ENCODE measurements around the gene MAIP1. TPM values are rescaled to one million over a fixed set of nuclear protein-coding genes. Genes with fewer than 3 reads are reported as not detected.
"Not testable (repeated sequence)": the region's sequence is repeated elsewhere in the genome, so short reads cannot be mapped to it uniquely, and the experiment has no call there.

Gene MAIP1, protein sequence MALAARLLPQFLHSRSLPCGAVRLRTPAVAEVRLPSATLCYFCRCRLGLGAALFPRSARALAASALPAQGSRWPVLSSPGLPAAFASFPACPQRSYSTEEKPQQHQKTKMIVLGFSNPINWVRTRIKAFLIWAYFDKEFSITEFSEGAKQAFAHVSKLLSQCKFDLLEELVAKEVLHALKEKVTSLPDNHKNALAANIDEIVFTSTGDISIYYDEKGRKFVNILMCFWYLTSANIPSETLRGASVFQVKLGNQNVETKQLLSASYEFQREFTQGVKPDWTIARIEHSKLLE
- 18.0 TPM for polyA plus RNA-seq

DNA sequence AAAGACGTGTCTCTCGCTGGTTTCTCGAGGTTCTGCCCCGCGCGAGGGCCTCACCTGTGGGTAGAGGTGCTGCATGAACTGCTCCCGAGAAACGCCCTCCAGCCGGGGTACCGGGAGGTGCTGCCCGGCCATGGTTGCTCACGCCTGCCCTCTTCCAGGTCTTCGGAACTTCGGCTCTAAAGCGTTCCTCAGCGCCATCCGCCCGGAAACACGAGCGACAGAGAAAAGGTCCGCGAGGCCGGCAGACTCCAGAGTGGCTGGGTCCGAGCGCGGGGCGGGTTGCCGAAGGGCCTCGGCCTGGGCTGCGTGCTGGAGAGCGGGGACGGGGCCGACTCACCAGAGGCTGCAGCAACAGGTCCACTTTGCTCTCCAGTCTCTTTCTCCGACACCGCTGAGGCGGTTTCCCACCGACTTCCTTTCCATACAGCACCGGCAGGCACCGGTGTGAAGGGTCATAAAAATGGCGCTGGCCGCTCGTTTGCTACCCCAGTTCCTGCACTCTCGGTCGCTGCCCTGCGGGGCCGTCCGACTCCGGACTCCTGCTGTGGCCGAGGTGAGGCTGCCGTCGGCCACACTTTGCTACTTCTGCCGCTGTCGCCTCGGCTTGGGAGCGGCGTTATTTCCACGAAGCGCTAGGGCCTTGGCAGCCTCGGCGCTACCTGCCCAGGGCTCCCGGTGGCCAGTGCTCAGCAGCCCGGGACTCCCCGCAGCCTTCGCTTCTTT lies at the start of gene MAIP1, which contains the start of gene TYW5:
Gene MAIP1 (plus strand): TSS at position 244 of the 723 bp plus-strand sequence. CDS start 217 bp downstream, at position 461.
Gene TYW5 (minus strand): TSS at position 153 of the 723 bp plus-strand sequence. CDS start 21 bp downstream, at position 132.
- peaks cover 28 to 40% (median 31%) of the 10 kb centered on the region in 3 donors for H3K4me1 Mint-ChIP-seq
- peak within 1 kb of the TSS; percentile 87 to 93 (median 92) for H3K27ac Mint-ChIP-seq
- no peaks in the 10 kb centered on the region for H3K36me3 Mint-ChIP-seq
- H3K27me3 Mint-ChIP-seq: no peaks in the 10 kb centered on the region
- peak within 1 kb of the TSS; percentile 97 to 100 (median 98) for H3K4me3 Mint-ChIP-seq
- no peaks in the 10 kb centered on the region for H3K9me3 Mint-ChIP-seq

DNA sequence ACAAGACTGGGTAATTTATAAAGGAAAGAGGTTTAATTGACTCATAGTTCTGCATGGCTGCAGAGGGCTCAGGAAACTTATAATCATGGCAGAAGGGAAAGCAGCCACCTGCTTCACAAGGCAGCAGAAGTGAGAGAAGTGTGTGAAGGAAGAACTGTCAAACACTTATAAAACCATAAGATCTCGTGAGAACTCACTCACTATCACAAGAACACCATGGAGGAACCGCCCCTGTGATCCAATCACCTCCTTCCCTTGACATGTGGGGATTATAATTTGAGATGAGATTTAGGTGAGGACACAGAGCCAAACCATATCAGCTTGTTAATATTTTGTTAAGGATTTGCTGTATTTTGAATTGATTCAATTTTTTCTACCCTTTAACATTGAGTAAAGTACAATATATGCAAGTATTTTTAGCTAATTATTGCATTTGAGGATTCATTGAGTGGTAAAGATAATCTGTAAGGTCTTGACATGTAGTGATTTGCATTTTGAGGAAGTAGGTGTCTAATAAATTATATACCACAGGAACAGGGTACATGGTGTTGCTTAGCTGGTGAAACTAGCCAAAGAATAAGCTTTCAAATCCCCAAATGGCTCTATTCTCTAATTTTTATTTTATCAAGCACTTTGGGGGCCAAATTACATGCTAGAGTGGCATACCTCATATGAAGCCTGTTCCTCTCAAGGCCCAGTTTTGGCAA lies 48.2 kb upstream of the MAIP1 start:
- Mint-ChIP-seq H3K9me3 (no peaks in the 10 kb centered on the region), H3K27ac (no peak overlapping the region), H3K4me1 (peaks cover 13 to 17% (median 16%) of the 10 kb centered on the region in 3 donors), H3K36me3 (no peaks in the 10 kb centered on the region), H3K4me3 (peak overlapping the region in 1 of 4 donors; percentile 8), H3K27me3 (no peaks in the 10 kb centered on the region)

DNA sequence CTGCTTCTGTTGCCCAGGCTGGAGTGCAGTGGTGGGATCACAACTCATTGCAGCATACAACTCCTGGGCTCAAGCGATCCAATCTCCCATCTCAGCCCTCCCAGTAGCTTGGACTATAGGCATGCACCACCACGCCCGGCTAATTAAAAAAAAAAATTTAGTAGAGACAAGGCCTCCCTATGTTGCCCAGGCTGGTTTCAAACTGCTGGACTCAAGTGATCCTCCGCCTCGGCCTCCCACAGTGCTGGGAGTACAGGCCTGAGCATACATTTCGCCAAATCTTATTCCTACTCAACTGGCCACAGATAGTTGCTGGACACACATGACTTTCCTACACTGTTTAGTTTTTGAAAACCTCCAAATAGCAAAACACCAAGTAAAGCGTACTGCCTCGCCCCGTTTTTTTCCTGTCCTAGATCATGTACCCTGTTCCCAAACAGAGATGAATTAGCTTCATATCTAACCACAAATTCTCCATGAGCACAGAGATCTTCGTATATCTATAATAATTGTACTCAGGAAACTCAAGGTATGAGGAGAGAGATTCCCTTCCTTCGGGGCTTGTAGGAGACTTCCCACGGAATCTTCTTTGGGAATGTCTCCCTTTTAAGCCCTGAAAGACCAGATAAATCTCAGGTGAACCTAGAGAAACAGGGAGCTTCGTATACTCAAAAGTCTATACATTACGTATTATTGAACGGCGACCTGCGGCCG lies 44.9 kb upstream of the MAIP1 start:
- Mint-ChIP-seq H3K27me3 (no peaks in the 10 kb centered on the region), H3K36me3 (no peaks in the 10 kb centered on the region)

DNA sequence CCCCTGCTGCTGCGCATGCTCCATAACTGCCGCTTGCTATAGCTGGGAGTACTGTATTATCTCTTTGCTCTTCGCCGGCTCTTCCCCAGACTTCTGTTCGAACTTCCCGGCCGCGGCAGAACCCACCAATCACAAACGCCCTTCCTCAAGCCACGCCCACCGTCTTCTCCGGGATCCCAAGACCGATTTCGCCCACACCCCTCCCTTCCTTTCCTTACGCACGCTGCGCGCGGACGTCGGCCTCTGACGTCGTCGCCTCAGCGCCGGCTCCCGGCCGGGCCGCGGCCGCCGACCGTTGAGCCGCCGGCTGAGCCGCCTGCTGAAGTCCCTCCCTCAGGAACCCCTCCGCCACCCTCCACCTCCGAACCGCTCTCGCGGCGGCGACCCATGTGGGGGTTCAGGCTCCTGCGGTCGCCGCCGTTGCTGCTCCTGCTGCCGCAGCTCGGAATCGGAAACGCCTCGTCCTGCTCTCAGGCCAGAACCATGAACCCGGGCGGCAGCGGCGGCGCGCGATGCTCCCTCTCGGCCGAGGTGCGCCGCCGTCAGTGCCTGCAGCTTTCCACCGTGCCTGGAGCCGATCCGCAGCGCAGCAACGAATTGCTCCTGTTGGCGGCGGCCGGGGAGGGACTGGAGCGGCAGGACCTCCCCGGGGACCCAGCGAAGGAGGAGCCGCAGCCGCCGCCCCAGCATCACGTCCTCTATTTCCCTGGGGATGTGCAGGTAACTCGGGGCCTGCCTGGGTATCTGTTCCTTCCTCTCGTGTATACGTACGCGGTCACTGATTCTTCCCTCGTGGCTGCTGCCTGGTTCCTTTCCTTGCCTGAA lies 44.1 kb upstream of the MAIP1 start, which contains the start of gene C2orf69:
Gene C2orf69 (plus strand): TSS at position 242 of the 825 bp plus-strand sequence. CDS start 146 bp downstream, at position 388.
- Mint-ChIP-seq H3K27ac (peak within 1 kb of the TSS; percentile 82 to 99 (median 99)), H3K9me3 (no peaks in the 10 kb centered on the region)

More for the DNA sequence above, 44.9 kb upstream of the MAIP1 start:
- Mint-ChIP-seq H3K4me3 (peak overlapping the region; percentile 89 to 99 (median 96)), H3K9me3 (no peaks in the 10 kb centered on the region), H3K27ac (peak overlapping the region; percentile 82 to 99 (median 99)), H3K4me1 (peaks cover 28 to 37% (median 32%) of the 10 kb centered on the region in 3 donors)

DNA sequence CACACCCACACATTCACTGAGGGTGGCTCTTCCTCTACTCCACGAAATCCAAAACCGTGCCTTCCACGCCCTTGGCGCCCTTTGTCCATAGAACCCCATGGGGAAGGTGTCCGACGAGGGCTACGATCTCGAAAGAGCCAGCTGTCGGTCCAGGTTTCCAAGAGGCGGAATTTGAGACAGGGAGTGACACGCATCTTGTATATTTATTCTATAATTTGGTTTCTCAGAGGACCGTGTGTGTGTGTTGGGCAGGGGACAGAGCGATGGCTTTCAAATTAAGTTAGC lies 43.6 kb upstream of the MAIP1 start:
- peaks cover 31 to 39% (median 34%) of the 10 kb centered on the region in 3 donors for H3K4me1 Mint-ChIP-seq
- H3K27me3 Mint-ChIP-seq: no peaks in the 10 kb centered on the region
- H3K36me3 Mint-ChIP-seq: peaks cover 3% of the 10 kb centered on the region
- peak overlapping the region; percentile 89 to 99 (median 96) for H3K4me3 Mint-ChIP-seq
- peak overlapping the region; percentile 82 to 99 (median 99) for H3K27ac Mint-ChIP-seq
- no peaks in the 10 kb centered on the region for H3K9me3 Mint-ChIP-seq

More for the DNA sequence above, 44.1 kb upstream of the MAIP1 start, which contains the start of gene C2orf69:
- peaks cover 28 to 37% (median 35%) of the 10 kb centered on the region in 3 donors for H3K4me1 Mint-ChIP-seq
- H3K36me3 Mint-ChIP-seq: peaks cover 2% of the 10 kb centered on the region
- H3K27me3 Mint-ChIP-seq: no peaks in the 10 kb centered on the region
- peak within 1 kb of the TSS; percentile 89 to 99 (median 96) for H3K4me3 Mint-ChIP-seq

DNA sequence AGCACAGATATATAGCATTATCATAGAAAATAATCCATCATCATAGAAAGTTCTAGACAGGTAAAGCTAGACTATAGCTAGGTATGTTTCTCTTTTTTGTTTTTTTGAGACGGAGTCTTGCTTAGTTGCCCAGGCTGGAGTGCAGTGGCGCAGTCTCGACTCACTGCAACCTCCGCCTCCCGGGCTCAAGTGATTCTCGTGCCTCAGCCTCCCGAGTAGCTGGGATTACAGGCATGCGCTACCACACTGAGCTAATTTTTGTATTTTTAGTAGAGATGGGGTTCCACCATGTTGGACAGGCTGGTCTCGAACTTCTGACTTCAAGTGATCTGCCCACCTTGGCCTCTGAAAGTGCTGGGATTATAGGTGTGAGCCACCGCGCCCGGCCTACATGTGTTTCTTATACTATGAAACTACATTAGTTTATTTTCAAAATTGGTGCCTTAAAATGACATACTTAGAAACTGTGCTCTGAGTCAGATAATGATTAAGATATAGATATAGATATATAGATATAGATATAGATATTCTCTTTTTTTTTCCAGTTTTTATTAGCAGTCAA lies 42.7 kb upstream of the MAIP1 start:
- not testable (repeated sequence) for H3K9me3 Mint-ChIP-seq, H3K27me3 Mint-ChIP-seq, H3K27ac Mint-ChIP-seq, H3K36me3 Mint-ChIP-seq
- H3K4me1 Mint-ChIP-seq: peaks cover 29 to 35% (median 31%) of the 10 kb centered on the region in 3 donors
- peak overlapping the region; percentile 42 to 96 (median 82) for H3K4me3 Mint-ChIP-seq

DNA sequence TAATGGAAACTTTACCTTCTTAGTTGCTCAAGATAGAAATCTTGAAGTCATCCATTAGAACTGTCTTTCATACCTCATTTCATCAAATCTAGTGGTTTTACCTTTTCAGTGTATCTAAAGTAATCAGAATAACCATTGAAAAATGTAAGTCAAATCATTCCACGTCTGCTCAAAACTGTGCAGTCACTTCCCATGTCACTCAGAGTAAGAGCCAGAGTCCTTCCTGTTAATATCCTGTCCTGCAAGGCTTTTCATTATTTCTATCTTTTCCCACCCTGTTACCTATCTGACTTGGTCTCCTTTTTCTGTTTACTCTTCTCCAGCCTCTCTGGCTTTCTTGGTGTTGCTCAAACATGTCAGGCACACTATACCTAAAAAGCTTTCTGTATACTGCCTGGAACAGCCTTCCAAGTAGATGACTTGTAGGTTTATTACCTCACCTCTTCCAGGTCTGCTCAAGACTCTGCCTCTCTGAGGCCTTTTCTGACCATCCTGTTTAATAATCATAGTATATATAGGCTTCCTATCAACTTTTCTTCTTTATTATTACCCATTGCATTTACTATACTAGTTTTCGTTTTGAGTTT lies 40.9 kb upstream of the MAIP1 start:
- peaks cover 29 to 34% (median 31%) of the 10 kb centered on the region in 3 donors for H3K4me1 Mint-ChIP-seq
- peak overlapping the region in 3 of 4 donors; percentile 0 to 74 (median 3) for H3K4me3 Mint-ChIP-seq
- H3K9me3 Mint-ChIP-seq: no peaks in the 10 kb centered on the region
- peak overlapping the region in 1 of 3 donors; percentile 50 for H3K27ac Mint-ChIP-seq
- H3K36me3 Mint-ChIP-seq: peaks cover 7% of the 10 kb centered on the region
- H3K27me3 Mint-ChIP-seq: no peaks in the 10 kb centered on the region

DNA sequence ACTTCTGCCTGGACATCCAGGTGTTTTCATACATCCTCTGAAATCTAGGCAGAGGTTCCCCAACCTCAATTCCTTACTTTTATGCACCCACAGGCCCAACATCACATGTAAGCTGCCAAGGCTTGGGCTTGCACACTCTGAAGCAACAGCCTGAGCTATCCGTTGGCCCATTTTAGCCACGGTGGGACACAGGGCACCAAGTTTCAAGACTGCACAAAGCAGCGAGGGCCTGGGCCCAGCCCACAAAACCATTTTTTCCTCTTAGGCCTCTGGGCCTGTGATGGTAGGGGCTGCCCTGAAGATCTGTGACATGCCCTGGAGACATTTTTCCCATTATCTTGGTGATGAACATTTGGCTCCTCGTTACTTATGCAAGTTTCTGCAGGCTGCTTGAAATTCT lies 38.4 kb upstream of the MAIP1 start:
- no peak overlapping the region for H3K4me3 Mint-ChIP-seq

DNA sequence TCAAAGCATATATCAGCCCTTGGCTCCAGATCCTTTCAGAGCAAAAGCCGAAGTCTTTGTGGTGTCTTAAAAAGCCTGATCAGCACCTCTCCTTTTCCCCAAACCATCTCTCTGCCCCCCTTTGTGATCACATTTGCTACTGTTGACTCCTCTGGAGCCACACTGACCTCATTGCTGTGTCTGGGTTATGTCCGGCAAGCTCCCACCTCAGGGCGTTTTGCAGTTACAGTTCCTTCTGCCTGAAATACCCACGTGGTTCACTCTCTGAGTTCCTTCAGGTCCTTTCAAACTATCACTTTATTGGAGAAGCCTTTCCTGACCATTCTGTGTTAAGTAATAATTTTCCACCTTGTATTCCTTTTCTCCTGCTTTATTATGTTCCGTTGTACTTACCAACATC lies 32.5 kb upstream of the MAIP1 start:
- Mint-ChIP-seq H3K27me3 (no peaks in the 10 kb centered on the region), H3K9me3 (no peaks in the 10 kb centered on the region), H3K4me3 (peak overlapping the region in 1 of 4 donors; percentile 22), H3K4me1 (peaks cover 0 to 10% (median 10%) of the 10 kb centered on the region in 3 donors), H3K27ac (peak overlapping the region in 2 of 3 donors; percentile 53 to 65), H3K36me3 (peaks cover 10% of the 10 kb centered on the region)

More for the DNA sequence above, 38.4 kb upstream of the MAIP1 start:
- no peaks in the 10 kb centered on the region for H3K9me3 Mint-ChIP-seq
- no peaks in the 10 kb centered on the region for H3K27me3 Mint-ChIP-seq
- peaks cover 9% of the 10 kb centered on the region for H3K36me3 Mint-ChIP-seq
- H3K4me1 Mint-ChIP-seq: peaks cover 20 to 27% (median 23%) of the 10 kb centered on the region in 3 donors
- no peak overlapping the region for H3K27ac Mint-ChIP-seq

DNA sequence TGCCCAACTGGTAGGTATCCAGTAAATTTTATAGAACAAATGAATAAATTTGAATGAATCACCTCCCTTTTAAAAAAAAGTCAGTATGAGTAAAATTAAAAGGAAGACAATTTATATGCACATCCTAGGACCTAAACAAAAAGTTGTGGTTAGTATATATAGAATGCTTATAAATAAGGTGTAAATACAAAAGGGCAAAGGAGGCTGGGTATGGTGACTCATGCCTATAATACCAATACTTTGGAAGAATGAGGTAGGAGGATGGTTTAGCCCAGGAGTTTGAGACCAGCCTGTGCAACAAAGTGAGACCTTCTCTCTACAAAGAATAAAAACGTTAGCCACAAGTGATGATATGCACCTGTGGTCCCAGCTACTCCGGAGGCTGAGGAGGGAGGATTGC lies 31.5 kb upstream of the MAIP1 start:
- Mint-ChIP-seq H3K4me3 (no peak overlapping the region), H3K4me1 (peaks cover 4 to 13% (median 8%) of the 10 kb centered on the region in 3 donors), H3K27me3 (no peaks in the 10 kb centered on the region), H3K9me3 (no peaks in the 10 kb centered on the region), H3K36me3 (peaks cover 6% of the 10 kb centered on the region), H3K27ac (no peak overlapping the region)

DNA sequence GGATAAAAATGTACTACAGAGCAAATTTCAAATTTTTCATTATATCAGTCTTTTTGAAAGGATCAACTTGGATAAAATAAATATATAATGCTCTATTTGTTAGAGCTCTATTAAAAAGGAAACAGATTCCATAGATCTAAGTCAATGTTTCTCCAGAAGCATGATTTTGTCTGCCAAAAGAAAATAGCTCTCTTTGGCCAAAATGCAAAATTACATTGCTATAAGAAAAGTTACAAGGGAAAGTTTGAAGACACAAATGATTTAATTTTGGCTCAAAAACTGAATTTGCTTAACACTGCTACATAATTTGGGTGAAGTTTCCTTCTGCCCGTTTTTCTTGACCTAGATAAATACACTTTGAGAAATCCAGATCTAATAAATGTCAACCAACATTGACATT lies 28.6 kb upstream of the MAIP1 start:
- H3K4me1 Mint-ChIP-seq: peaks cover 4 to 13% (median 6%) of the 10 kb centered on the region in 3 donors
- H3K27me3 Mint-ChIP-seq: no peaks in the 10 kb centered on the region
- H3K4me3 Mint-ChIP-seq: no peak overlapping the region
- no peaks in the 10 kb centered on the region for H3K9me3 Mint-ChIP-seq
- H3K36me3 Mint-ChIP-seq: peaks cover 4% of the 10 kb centered on the region
- no peak overlapping the region for H3K27ac Mint-ChIP-seq

DNA sequence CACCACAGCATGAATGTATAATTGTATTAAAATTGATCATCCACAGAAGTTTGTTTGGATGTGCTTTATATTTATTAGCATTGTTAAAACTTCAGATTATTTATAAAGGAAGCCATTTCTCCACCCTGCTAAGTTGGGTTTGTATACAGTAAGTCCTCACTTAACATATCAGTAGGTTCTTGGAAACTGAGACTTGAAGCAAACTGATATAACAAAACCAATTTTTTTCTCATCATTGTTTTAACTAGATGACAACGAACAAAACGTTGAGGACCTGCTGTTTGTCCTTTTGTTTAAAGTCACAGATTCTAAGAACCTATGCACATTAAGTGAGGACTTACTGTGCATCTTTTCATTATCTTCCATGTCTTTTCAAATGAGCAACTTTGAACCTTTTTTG lies 27.2 kb upstream of the MAIP1 start:
- Mint-ChIP-seq H3K4me1 (peaks cover 2 to 10% (median 4%) of the 10 kb centered on the region in 3 donors), H3K4me3 (no peak overlapping the region), H3K27me3 (no peaks in the 10 kb centered on the region), H3K27ac (no peak overlapping the region), H3K36me3 (peaks cover 4% of the 10 kb centered on the region), H3K9me3 (no peaks in the 10 kb centered on the region)

DNA sequence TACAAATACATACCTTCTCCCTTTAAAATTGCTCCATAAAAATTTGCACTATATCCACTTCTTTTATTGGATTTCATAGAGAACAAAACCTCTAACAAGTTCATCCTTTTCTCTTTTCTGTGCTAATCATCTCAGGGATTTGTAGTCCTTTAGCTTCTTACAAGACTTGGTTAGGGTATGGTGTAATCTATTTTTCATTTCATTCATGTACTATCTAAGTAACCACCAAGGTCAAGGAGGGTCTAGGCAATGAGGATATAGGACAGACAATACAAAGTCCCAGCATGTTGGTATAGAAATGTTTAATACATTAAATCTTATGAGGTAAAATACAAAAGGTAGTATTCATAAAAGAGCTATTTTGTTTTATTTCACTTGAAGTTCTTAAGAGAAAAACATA lies 26.8 kb upstream of the MAIP1 start:
- no peak overlapping the region for H3K27ac Mint-ChIP-seq
- peaks cover 4% of the 10 kb centered on the region for H3K36me3 Mint-ChIP-seq
- H3K9me3 Mint-ChIP-seq: no peaks in the 10 kb centered on the region
- no peaks in the 10 kb centered on the region for H3K27me3 Mint-ChIP-seq
- peaks cover 1 to 9% (median 4%) of the 10 kb centered on the region in 3 donors for H3K4me1 Mint-ChIP-seq
- H3K4me3 Mint-ChIP-seq: no peak overlapping the region
